ENCODE results near the gene PRR12.

GRCh38 chr19:49565261-49565660, 25.7 kb upstream of the PRR12 start:
- TF ChIP-seq, protein P1, sequence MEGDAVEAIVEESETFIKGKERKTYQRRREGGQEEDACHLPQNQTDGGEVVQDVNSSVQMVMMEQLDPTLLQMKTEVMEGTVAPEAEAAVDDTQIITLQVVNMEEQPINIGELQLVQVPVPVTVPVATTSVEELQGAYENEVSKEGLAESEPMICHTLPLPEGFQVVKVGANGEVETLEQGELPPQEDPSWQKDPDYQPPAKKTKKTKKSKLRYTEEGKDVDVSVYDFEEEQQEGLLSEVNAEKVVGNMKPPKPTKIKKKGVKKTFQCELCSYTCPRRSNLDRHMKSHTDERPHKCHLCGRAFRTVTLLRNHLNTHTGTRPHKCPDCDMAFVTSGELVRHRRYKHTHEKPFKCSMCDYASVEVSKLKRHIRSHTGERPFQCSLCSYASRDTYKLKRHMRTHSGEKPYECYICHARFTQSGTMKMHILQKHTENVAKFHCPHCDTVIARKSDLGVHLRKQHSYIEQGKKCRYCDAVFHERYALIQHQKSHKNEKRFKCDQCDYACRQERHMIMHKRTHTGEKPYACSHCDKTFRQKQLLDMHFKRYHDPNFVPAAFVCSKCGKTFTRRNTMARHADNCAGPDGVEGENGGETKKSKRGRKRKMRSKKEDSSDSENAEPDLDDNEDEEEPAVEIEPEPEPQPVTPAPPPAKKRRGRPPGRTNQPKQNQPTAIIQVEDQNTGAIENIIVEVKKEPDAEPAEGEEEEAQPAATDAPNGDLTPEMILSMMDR (IDR thresholded peaks at IDR 0.05; ENCODE audit: borderline replicate concordance, extremely low read depth, low read length, poor library complexity, severe bottlenecking), result no peak
- no peak for TF ChIP-seq EZH2 (IDR thresholded peaks at IDR 0.05; ENCODE audit: borderline replicate concordance, low read depth, low read length, severe bottlenecking)
